Measurements from ENCODE around the gene CLPTM1.

Gene CLPTM1

GRCh38 chr19:44954278-44954648, 917 bp upstream of the CLPTM1 start:
- TF ChIP-seq FOXP2 (optimal IDR thresholded peaks at IDR 0.05; ENCODE audit: borderline replicate concordance, extremely low read depth, extremely low read length, insufficient read depth): no peak
- TF ChIP-seq POLR2AphosphoS5 (IDR thresholded peaks at IDR 0.05; ENCODE audit: low read depth, low read length): no peak
- TF ChIP-seq REST (IDR thresholded peaks at IDR 0.05; ENCODE audit: insufficient read depth in 1 of 2, low read depth in 2 of 2, low read length in 2 of 2): no peak
- no peak for TF ChIP-seq SIN3A (IDR thresholded peaks at IDR 0.05; ENCODE audit: borderline replicate concordance, insufficient read depth, low read length)
- TF ChIP-seq TAF1 (IDR thresholded peaks at IDR 0.05; ENCODE audit: borderline replicate concordance, insufficient read depth, low read length): no peak

GRCh38 chr19:44955505-44956439, 592 bp downstream of the CLPTM1 start:
- no peak for TF ChIP-seq SIN3A (IDR thresholded peaks at IDR 0.05; ENCODE audit: borderline replicate concordance, insufficient read depth, low read length)
- no peak for TF ChIP-seq REST (IDR thresholded peaks at IDR 0.05; ENCODE audit: insufficient read depth in 1 of 2, low read depth in 2 of 2, low read length in 2 of 2)

DNA sequence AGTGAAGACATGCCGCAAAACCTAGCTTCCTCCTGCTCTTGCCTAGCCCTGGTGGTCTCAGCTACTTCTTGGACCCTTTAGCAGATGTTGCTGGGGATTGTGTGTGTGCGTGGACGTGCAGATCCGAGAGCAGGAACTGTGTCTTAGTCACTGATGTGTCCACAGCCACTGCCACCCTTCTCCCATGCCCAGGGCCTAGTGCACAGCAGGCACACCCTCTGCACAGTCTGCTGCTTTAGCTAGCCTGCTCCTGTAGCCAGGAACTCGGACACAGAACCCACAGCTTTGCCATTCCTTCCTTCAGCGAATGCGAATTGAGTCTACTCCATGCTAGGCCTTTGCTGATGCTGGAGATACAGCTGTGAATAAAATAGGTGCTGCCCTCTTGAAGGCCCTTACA, 2.3 kb downstream of the CLPTM1 start:
- TF ChIP-seq REST (IDR thresholded peaks at IDR 0.05; ENCODE audit: insufficient read depth in 1 of 2, low read depth in 2 of 2, low read length in 2 of 2): no peak
- TF ChIP-seq POLR2AphosphoS5 (IDR thresholded peaks at IDR 0.05; ENCODE audit: low read depth, low read length): no peak
- TF ChIP-seq SIN3A (IDR thresholded peaks at IDR 0.05; ENCODE audit: borderline replicate concordance, insufficient read depth, low read length): no peak
- TF ChIP-seq FOXP2 (optimal IDR thresholded peaks at IDR 0.05; ENCODE audit: borderline replicate concordance, extremely low read depth, extremely low read length, insufficient read depth): no peak
- TF ChIP-seq TAF1 (IDR thresholded peaks at IDR 0.05; ENCODE audit: borderline replicate concordance, insufficient read depth, low read length): no peak

- TF ChIP-seq FOXP2 (optimal IDR thresholded peaks at IDR 0.05; ENCODE audit: borderline replicate concordance, extremely low read depth, extremely low read length, insufficient read depth): no peak
- TF ChIP-seq REST (IDR thresholded peaks at IDR 0.05; ENCODE audit: insufficient read depth in 1 of 2, low read depth in 2 of 2, low read length in 2 of 2): no peak
- TF ChIP-seq SIN3A (IDR thresholded peaks at IDR 0.05; ENCODE audit: borderline replicate concordance, insufficient read depth, low read length): no peak
- TF ChIP-seq POLR2AphosphoS5 (IDR thresholded peaks at IDR 0.05; ENCODE audit: low read depth, low read length): no peak
- TF ChIP-seq TAF1 (IDR thresholded peaks at IDR 0.05; ENCODE audit: borderline replicate concordance, insufficient read depth, low read length): no peak
Observed at GRCh38 chr19:44958090-44958489, 2.9 kb downstream of the CLPTM1 start.
